Endothelial cell (in vitro differentiated cells): ENCODE data around the gene C1orf167. TPM values are rescaled to one million over a fixed set of nuclear protein-coding genes. Genes with fewer than 3 reads are reported as not detected.

Experiments
- DNase-seq: peaks from one replicate; pipeline ENCODE4 v3.0.0; 2021; ENCODE audit warnings: low spot score
- H3K27ac Mint-ChIP-seq: one replicate; pipeline ENCODE4 v1.8.0; 2021; ENCODE audit warnings: mixed read lengths, inconsistent platforms; ENCODE audit not compliant: unreplicated experiment
- H3K27me3 Mint-ChIP-seq: one replicate; pipeline ENCODE4 v1.8.0; 2021; ENCODE audit warnings: mild to moderate bottlenecking, moderate library complexity, mixed read lengths, inconsistent platforms; ENCODE audit not compliant: unreplicated experiment
- H3K36me3 Mint-ChIP-seq: one replicate; pipeline ENCODE4 v1.8.0; 2021; ENCODE audit warnings: mild to moderate bottlenecking, low read depth, mixed read lengths, inconsistent platforms; ENCODE audit not compliant: unreplicated experiment
- H3K4me1 Mint-ChIP-seq: one replicate; pipeline ENCODE4 v1.8.0; 2021; ENCODE audit warnings: mild to moderate bottlenecking, mixed read lengths, inconsistent platforms; ENCODE audit not compliant: unreplicated experiment
- H3K4me3 Mint-ChIP-seq: one replicate; pipeline ENCODE4 v1.8.0; 2021; ENCODE audit warnings: mild to moderate bottlenecking, mixed read lengths, inconsistent platforms; ENCODE audit not compliant: unreplicated experiment
- H3K9me3 Mint-ChIP-seq: one replicate; pipeline ENCODE4 v1.8.0; 2021; ENCODE audit warnings: mixed read lengths, inconsistent platforms; ENCODE audit not compliant: unreplicated experiment
- CTCF ChIP-seq: fragments of 200-600 bp; sonication (generic); IDR thresholded peaks from one replicate; pipeline ENCODE4 v1.5.0; 2021; ENCODE audit warnings: antibody characterized with exemption; ENCODE audit not compliant: unreplicated experiment
- total RNA-seq: library from RNA; stranded (reverse); fragmentation: NEBNext Ultra II Directional; extraction: Animal tissue kit (Norgen Biotek cat#: 25700); gene quantifications from one replicate; pipeline ENCODE4 v1.2.1, GENCODE V29; 2021; ENCODE audit not compliant: unreplicated experiment

Gene C1orf167
- total RNA-seq, 1 donor from 2014 or later, result 0.44 TPM

GRCh38 chr1:11748294-11749202, 13.4 kb upstream of the C1orf167 start:
- no peaks in the 10 kb centered on the region for H3K9me3 Mint-ChIP-seq
- H3K36me3 Mint-ChIP-seq, result peaks cover 6% of the 10 kb centered on the region
- DNase-seq, result no peak
- no peak overlapping the region for H3K4me3 Mint-ChIP-seq
- peaks cover 2% of the 10 kb centered on the region for H3K27me3 Mint-ChIP-seq
- no peak for TF ChIP-seq CTCF
- H3K27ac Mint-ChIP-seq, result no peak overlapping the region
- H3K4me1 Mint-ChIP-seq, result peaks cover 2% of the 10 kb centered on the region

- Mint-ChIP-seq H3K27ac (no peak overlapping the region), H3K36me3 (peaks cover 6% of the 10 kb centered on the region), H3K27me3 (peaks cover 2% of the 10 kb centered on the region), H3K4me1 (peaks cover 7% of the 10 kb centered on the region), H3K4me3 (no peak overlapping the region), H3K9me3 (no peaks in the 10 kb centered on the region)
- no peak for TF ChIP-seq CTCF
- peak; percentile 49 for DNase-seq
Observed at GRCh38 chr1:11749203-11749689, 12.7 kb upstream of the C1orf167 start.

- H3K36me3 Mint-ChIP-seq, result peaks cover 6% of the 10 kb centered on the region
- H3K27me3 Mint-ChIP-seq, result peaks cover 2% of the 10 kb centered on the region
- no peak for TF ChIP-seq CTCF
- peaks cover 7% of the 10 kb centered on the region for H3K4me1 Mint-ChIP-seq
- H3K4me3 Mint-ChIP-seq, result no peak overlapping the region
- no peak overlapping the region for H3K27ac Mint-ChIP-seq
- DNase-seq, result no peak
- no peaks in the 10 kb centered on the region for H3K9me3 Mint-ChIP-seq
Observed at GRCh38 chr1:11749996-11750395, 12.0 kb upstream of the C1orf167 start.

- Mint-ChIP-seq H3K27ac (no peak overlapping the region), H3K4me3 (no peak overlapping the region), H3K36me3 (peaks cover 6% of the 10 kb centered on the region), H3K4me1 (peaks cover 7% of the 10 kb centered on the region), H3K27me3 (peaks cover 5% of the 10 kb centered on the region), H3K9me3 (no peaks in the 10 kb centered on the region)
- no peak for DNase-seq
- no peak for TF ChIP-seq CTCF
Observed at GRCh38 chr1:11751087-11751486, 10.9 kb upstream of the C1orf167 start.
